HepG2 (cell line): ENCODE measurements around the gene OPN1SW.

Experiments used
- CREB1 ChIP-seq, 2 experiments: fragments of 450-650 bp in 1 of 2; IDR thresholded peaks; 2 replicates each; pipeline ENCODE4 v1.6.1; 2016 to 2017; ENCODE audit warnings: control low read depth in 1 of 2, mild to moderate bottlenecking in 1 of 2, missing compliant biosample characterization in 1 of 2, missing genetic modification characterization in 1 of 2
- CTCF ChIP-seq: sonication (generic); formaldehyde crosslinking; IDR thresholded peaks from 2 replicates; pipeline ENCODE4 v1.5.0; 2020; ENCODE audit warnings: mild to moderate bottlenecking, missing genetic modification reagents, moderate library complexity
- DPF2 ChIP-seq: sonication (generic); formaldehyde crosslinking; IDR thresholded peaks from 2 replicates; pipeline ENCODE4 v1.4.0; 2020; ENCODE audit warnings: mild to moderate bottlenecking, low read depth, missing genetic modification reagents, borderline replicate concordance
- MYC ChIP-seq: sonication (generic); formaldehyde crosslinking; IDR thresholded peaks from 2 replicates; pipeline ENCODE4 v1.9.0; 2021; ENCODE audit warnings: missing genetic modification reagents, borderline replicate concordance
- NFE2L2 ChIP-seq: fragments of 150-350 bp; IDR thresholded peaks from 2 replicates; pipeline ENCODE4 v1.6.1; 2014; ENCODE audit warnings: low read length
- PAX8 ChIP-seq: sonication (generic); formaldehyde crosslinking; IDR thresholded peaks from 2 replicates; pipeline ENCODE4 v1.8.0; 2022; ENCODE audit warnings: mild to moderate bottlenecking, missing genetic modification reagents, borderline replicate concordance
- POLR2A ChIP-seq, 2 experiments: IDR thresholded peaks; 2 replicates each; pipeline ENCODE4 v1.6.1; 2011; ENCODE audit warnings: low read depth in 2 of 2, low read length in 2 of 2, mild to moderate bottlenecking in 1 of 2, moderate library complexity in 1 of 2; ENCODE audit not compliant: insufficient read depth in 1 of 2
- POLR2AphosphoS5 ChIP-seq: IDR thresholded peaks from 2 replicates; pipeline ENCODE4 v1.6.1; 2012; ENCODE audit warnings: low read depth, low read length
- SALL2 ChIP-seq: sonication (generic); formaldehyde crosslinking; IDR thresholded peaks from 2 replicates; pipeline ENCODE4 v1.8.1; 2023; ENCODE audit warnings: mild to moderate bottlenecking, missing genetic modification reagents, inconsistent platforms
- SOX6 ChIP-seq, 2 experiments: fragments of 450-650 bp in 1 of 2; sonication (generic) in 1 of 2; formaldehyde crosslinking in 1 of 2; IDR thresholded peaks; 2 replicates each; pipeline versions ENCODE4 v1.4.0 to v1.6.1; 2017 to 2020; ENCODE audit warnings: antibody characterized with exemption in 1 of 2, mild to moderate bottlenecking in 1 of 2, missing genetic modification reagents in 1 of 2
- ZHX1 ChIP-seq: sonication (generic); formaldehyde crosslinking; IDR thresholded peaks from 2 replicates; pipeline ENCODE4 v1.8.1; 2022; ENCODE audit warnings: low read depth, mild to moderate bottlenecking, missing genetic modification reagents
- ZNF12 ChIP-seq: sonication (generic); formaldehyde crosslinking; IDR thresholded peaks from 2 replicates; pipeline ENCODE4 v1.5.0; 2020; ENCODE audit warnings: missing genetic modification reagents
- ZUFSP ChIP-seq: sonication (generic); formaldehyde crosslinking; IDR thresholded peaks from 2 replicates; pipeline ENCODE4 v1.9.0; 2021; ENCODE audit warnings: missing genetic modification reagents, mild to moderate bottlenecking, borderline replicate concordance

GRCh38 chr7:128755075-128755818 is 20.3 kb downstream of the OPN1SW start:
- no peak for TF ChIP-seq PAX8 (CRISPR knock-in tag)
- no peak for TF ChIP-seq MYC (CRISPR knock-in tag)
- no peak for TF ChIP-seq SALL2 (CRISPR knock-in tag)
- no peak for TF ChIP-seq ZHX1 (CRISPR knock-in tag)
- no peak for TF ChIP-seq POLR2A (IDR thresholded peaks at IDR 0.05; ENCODE audit: insufficient read depth in 1 of 2, low read depth in 2 of 2, low read length in 2 of 2)
- TF ChIP-seq DPF2 (CRISPR knock-in tag), result no peak
- no peak for TF ChIP-seq NFE2L2
- no peak for TF ChIP-seq ZUFSP (CRISPR knock-in tag)
- no peak for TF ChIP-seq POLR2AphosphoS5
- no peak for TF ChIP-seq ZNF12
- TF ChIP-seq SOX6 (IDR thresholded peaks at IDR 0.05), result no peak
- no peak for TF ChIP-seq SOX6 (CRISPR knock-in tag; IDR thresholded peaks at IDR 0.05)
- TF ChIP-seq CREB1 (IDR thresholded peaks at IDR 0.05), result no peak
- TF ChIP-seq CREB1 (CRISPR knock-in tag; IDR thresholded peaks at IDR 0.05), result no peak
- no peak for TF ChIP-seq CTCF (CRISPR knock-in tag)
